Esophagus squamous epithelium (tissue), 4 donors: ENCODE results near the gene ZFR2.

Source experiments
- POLR2A ChIP-seq, 4 donors: fragments of 450-650 bp; IDR thresholded peaks; one replicate each; pipeline ENCODE4 v1.6.1; 2017; ENCODE audit warnings: antibody characterized with exemption in 4 of 4, mild to moderate bottlenecking in 4 of 4, moderate library complexity in 3 of 4
- TF ChIP-seq, protein P1 (sequence below), 6 experiments: fragments of 450-650 bp in 4 of 6; fragments of 200-600 bp in 2 of 6; sonication (generic) in 2 of 6; IDR thresholded peaks; one replicate each; pipeline ENCODE4 v1.5.1; 2016 to 2019; ENCODE audit warnings: antibody characterized with exemption in 6 of 6, mild to moderate bottlenecking in 4 of 6, moderate library complexity in 4 of 6

DNA sequence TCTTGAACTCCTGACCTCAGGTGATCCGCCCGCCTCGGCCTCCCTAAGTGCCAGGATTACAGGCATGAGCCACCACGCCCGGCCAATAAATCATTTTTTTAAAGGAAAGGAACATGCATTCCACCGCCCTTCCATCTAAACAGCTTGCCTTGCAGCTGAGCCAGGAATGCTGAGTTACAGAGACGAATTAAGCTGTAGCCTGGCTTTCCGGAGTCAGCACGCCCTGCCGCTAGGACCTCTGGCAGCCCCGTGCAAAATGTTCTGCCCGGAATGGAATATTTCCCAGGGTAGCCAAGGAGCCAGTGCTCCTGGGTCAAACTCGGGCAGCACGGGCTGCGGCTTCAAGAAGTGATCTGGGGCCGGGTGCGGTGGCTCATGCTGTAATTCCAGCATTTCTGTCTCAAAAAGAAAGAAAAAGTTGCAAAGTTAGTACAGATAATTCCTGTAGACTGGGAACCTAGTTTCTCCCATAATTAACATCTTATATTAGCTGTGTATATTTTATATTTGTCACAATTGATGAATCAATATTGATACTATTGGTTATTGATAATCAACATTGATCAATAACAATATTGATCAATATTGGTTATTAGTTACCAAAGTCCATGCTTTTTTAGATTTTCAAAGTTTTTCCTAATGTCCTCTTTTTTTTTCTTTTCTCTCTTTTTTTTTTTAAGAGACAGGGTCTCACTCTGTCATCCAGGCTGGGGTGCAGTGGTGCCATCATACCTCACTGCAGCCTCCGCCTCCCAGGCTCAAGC, 30.9 kb upstream of the ZFR2 start:
- TF ChIP-seq, protein P1, sequence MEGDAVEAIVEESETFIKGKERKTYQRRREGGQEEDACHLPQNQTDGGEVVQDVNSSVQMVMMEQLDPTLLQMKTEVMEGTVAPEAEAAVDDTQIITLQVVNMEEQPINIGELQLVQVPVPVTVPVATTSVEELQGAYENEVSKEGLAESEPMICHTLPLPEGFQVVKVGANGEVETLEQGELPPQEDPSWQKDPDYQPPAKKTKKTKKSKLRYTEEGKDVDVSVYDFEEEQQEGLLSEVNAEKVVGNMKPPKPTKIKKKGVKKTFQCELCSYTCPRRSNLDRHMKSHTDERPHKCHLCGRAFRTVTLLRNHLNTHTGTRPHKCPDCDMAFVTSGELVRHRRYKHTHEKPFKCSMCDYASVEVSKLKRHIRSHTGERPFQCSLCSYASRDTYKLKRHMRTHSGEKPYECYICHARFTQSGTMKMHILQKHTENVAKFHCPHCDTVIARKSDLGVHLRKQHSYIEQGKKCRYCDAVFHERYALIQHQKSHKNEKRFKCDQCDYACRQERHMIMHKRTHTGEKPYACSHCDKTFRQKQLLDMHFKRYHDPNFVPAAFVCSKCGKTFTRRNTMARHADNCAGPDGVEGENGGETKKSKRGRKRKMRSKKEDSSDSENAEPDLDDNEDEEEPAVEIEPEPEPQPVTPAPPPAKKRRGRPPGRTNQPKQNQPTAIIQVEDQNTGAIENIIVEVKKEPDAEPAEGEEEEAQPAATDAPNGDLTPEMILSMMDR (IDR thresholded peaks at IDR 0.05): no peak
- no peak for TF ChIP-seq POLR2A (IDR thresholded peaks at IDR 0.05)
